Neuronal stem cell (in vitro differentiated cells): ENCODE measurements around the gene USP24.

Source experiments
- DNase-seq: peaks from one replicate; pipeline ENCODE4 v3.0.0-alpha.2; 2013; ENCODE audit warnings: low spot score
- H2AFZ ChIP-seq: one replicate; pipeline ENCODE4 v1.6.1; 2013; ENCODE audit warnings: mild to moderate bottlenecking, low read length, inconsistent platforms
- H2AK5ac ChIP-seq: 2 replicates; pipeline ENCODE4 v1.6.1; 2013; ENCODE audit warnings: low read depth, mild to moderate bottlenecking, inconsistent platforms, low read length, moderate library complexity, mixed read lengths
- H2BK120ac ChIP-seq: 2 replicates; pipeline ENCODE4 v1.6.1; 2013; ENCODE audit warnings: low read depth, mild to moderate bottlenecking, inconsistent platforms, low read length, moderate library complexity, mixed read lengths
- H2BK12ac ChIP-seq: one replicate; pipeline ENCODE4 v1.6.1; 2013; ENCODE audit warnings: low read length, inconsistent platforms
- H2BK15ac ChIP-seq: 2 replicates; pipeline ENCODE4 v1.6.1; 2013; ENCODE audit warnings: mild to moderate bottlenecking, low read length, inconsistent platforms, mixed read lengths
- H2BK5ac ChIP-seq: one replicate; pipeline ENCODE4 v1.6.1; 2013; ENCODE audit warnings: inconsistent platforms, mild to moderate bottlenecking, low read length, moderate library complexity
- H3K14ac ChIP-seq: one replicate; pipeline ENCODE4 v1.6.1; 2013; ENCODE audit warnings: low read length, inconsistent platforms
- H3K18ac ChIP-seq: 2 replicates; pipeline ENCODE4 v1.6.1; 2013; ENCODE audit warnings: low read length, inconsistent platforms
- H3K23ac ChIP-seq: 2 replicates; pipeline ENCODE4 v1.6.1; 2013; ENCODE audit warnings: low read depth, mild to moderate bottlenecking, mixed read lengths, low read length, inconsistent platforms; ENCODE audit not compliant: poor library complexity
- H3K27ac ChIP-seq: replicated peaks from 3 replicates; pipeline ENCODE4 v1.5.1; 2013; ENCODE audit warnings: low read length, inconsistent platforms
- H3K27me3 ChIP-seq, 3 experiments: 2 replicates each; pipeline ENCODE4 v1.6.1; 2013; ENCODE audit warnings: low read length in 3 of 3, mild to moderate bottlenecking in 2 of 3, inconsistent platforms in 1 of 3, low read depth in 1 of 3, mixed read lengths in 1 of 3, moderate library complexity in 1 of 3; ENCODE audit not compliant: control insufficient read depth in 3 of 3, insufficient read depth in 3 of 3
- H3K36me3 ChIP-seq, 2 donors: replicated peaks in 1 of 2; 2 replicates each; pipeline ENCODE4 v1.6.1; 2013; ENCODE audit warnings: low read length in 2 of 2; ENCODE audit not compliant: control insufficient read depth in 2 of 2, insufficient read depth in 2 of 2
- H3K4ac ChIP-seq: 2 replicates; pipeline ENCODE4 v1.6.1; 2013; ENCODE audit warnings: inconsistent platforms, mild to moderate bottlenecking, low read length, moderate library complexity
- H3K4me1 ChIP-seq, 2 donors: 1 replicate in 1 of 2; 2 replicates in 1 of 2; pipeline ENCODE4 v1.6.1; 2013; ENCODE audit warnings: low read length in 2 of 2, low read depth in 1 of 2; ENCODE audit not compliant: control insufficient read depth in 2 of 2, insufficient read depth in 1 of 2
- H3K4me2 ChIP-seq: one replicate; pipeline ENCODE4 v1.6.1; 2013; ENCODE audit warnings: mild to moderate bottlenecking, low read length, inconsistent platforms; ENCODE audit not compliant: insufficient read depth, poor library complexity, severe bottlenecking
- H3K4me3 ChIP-seq, 2 donors: 2 replicates each; pipeline ENCODE4 v1.5.1; 2013; ENCODE audit warnings: low read length in 2 of 2, mild to moderate bottlenecking in 2 of 2, inconsistent platforms in 1 of 2, moderate library complexity in 1 of 2
- H3K79me1 ChIP-seq: one replicate; pipeline ENCODE4 v1.6.1; 2013; ENCODE audit warnings: low read depth, mild to moderate bottlenecking, inconsistent platforms, low read length, moderate library complexity
- H3K9ac ChIP-seq: one replicate; pipeline ENCODE4 v1.6.1; 2013; ENCODE audit warnings: mild to moderate bottlenecking, low read depth, low read length, inconsistent platforms; ENCODE audit not compliant: poor library complexity
- H3K9me3 ChIP-seq, 2 donors: replicated peaks in 1 of 2; 2 replicates each; pipeline versions ENCODE3 to v1.6.1; 2013; ENCODE audit warnings: low read length in 2 of 2, mild to moderate bottlenecking in 2 of 2, inconsistent platforms in 1 of 2, low read depth in 1 of 2, mixed read lengths in 1 of 2, moderate library complexity in 1 of 2; ENCODE audit not compliant: control insufficient read depth in 2 of 2, insufficient read depth in 1 of 2
- H4K8ac ChIP-seq: one replicate; pipeline ENCODE4 v1.6.1; 2013; ENCODE audit warnings: low read depth, mild to moderate bottlenecking, inconsistent platforms, low read length, moderate library complexity
- H4K91ac ChIP-seq: one replicate; pipeline ENCODE4 v1.6.1; 2013; ENCODE audit warnings: low read length, low read depth, mild to moderate bottlenecking, inconsistent platforms; ENCODE audit not compliant: poor library complexity
- WGBS, 2 donors: extraction: QIAGEN DNeasy Blood & Tissue Kit; methylation state at CpG; one replicate each; pipeline ENCODE4 v1.1.7; 2013; ENCODE audit warnings: missing lambda C conversion rate in 2 of 2, mixed read lengths in 1 of 2; ENCODE audit not compliant: insufficient read length in 2 of 2, insufficient replicate concordance in 1 of 2; ENCODE audit errors: extremely low coverage in 2 of 2; 5-methylcytosine and 5-hydroxymethylcytosine counted together

USP24 gene

GRCh38 chr1:55060133-55060999, 154.8 kb downstream of the USP24 start:
- H2AFZ ChIP-seq = no peak overlapping the region
- no peaks in the 10 kb centered on the region for H3K4me1 ChIP-seq
- no peak for DNase-seq
- WGBS, 2 donors = no CpG with 5 or more reads among the region's 14 CpGs
- no peak overlapping the region for H3K4me2 ChIP-seq
- H3K27ac ChIP-seq = no peak overlapping the region
- no peak overlapping the region for H3K9ac ChIP-seq
- H3K4ac ChIP-seq = no peak overlapping the region
- H3K14ac ChIP-seq = no peak overlapping the region
- H3K18ac ChIP-seq = no peak overlapping the region
- H3K23ac ChIP-seq = no peak overlapping the region
- H2BK5ac ChIP-seq = no peak overlapping the region
- no peak overlapping the region for H2AK5ac ChIP-seq
- no peaks in the 10 kb centered on the region for H3K9me3 ChIP-seq
- H3K36me3 ChIP-seq = peaks cover 0 to 7% of the 10 kb centered on the region in 2 donors
- H3K4me3 ChIP-seq = no peak overlapping the region
- no peak overlapping the region for H4K8ac ChIP-seq
- H3K79me1 ChIP-seq = peaks cover 3% of the 10 kb centered on the region
- H3K27me3 ChIP-seq = no peaks in the 10 kb centered on the region
- no peak overlapping the region for H2BK120ac ChIP-seq
- H4K91ac ChIP-seq = no peak overlapping the region
- no peak overlapping the region for H2BK12ac ChIP-seq
- H2BK15ac ChIP-seq = no peak overlapping the region

GRCh38 chr1:55059302-55060132, 155.6 kb downstream of the USP24 start:
- H3K23ac ChIP-seq = no peak overlapping the region
- H3K9me3 ChIP-seq = no peaks in the 10 kb centered on the region
- no peak overlapping the region for H2BK120ac ChIP-seq
- H3K4me1 ChIP-seq = no peaks in the 10 kb centered on the region
- H4K91ac ChIP-seq = no peak overlapping the region
- no peak overlapping the region for H3K18ac ChIP-seq
- H3K9ac ChIP-seq = no peak overlapping the region
- no peak for DNase-seq
- no peak overlapping the region for H3K27ac ChIP-seq
- no peak overlapping the region for H2AK5ac ChIP-seq
- H2BK12ac ChIP-seq = no peak overlapping the region
- no peak overlapping the region for H2BK5ac ChIP-seq
- H4K8ac ChIP-seq = no peak overlapping the region
- peaks cover 0 to 7% of the 10 kb centered on the region in 2 donors for H3K36me3 ChIP-seq
- H3K4me3 ChIP-seq = peak overlapping the region in 1 of 2 donors; percentile 33
- H2AFZ ChIP-seq = no peak overlapping the region
- no CpG with 5 or more reads among the region's 14 CpGs for whole genome bisulfite sequencing, 2 donors
- no peak overlapping the region for H3K4me2 ChIP-seq
- H3K27me3 ChIP-seq = no peaks in the 10 kb centered on the region
- H3K14ac ChIP-seq = no peak overlapping the region
- H2BK15ac ChIP-seq = no peak overlapping the region
- peaks cover 3% of the 10 kb centered on the region for H3K79me1 ChIP-seq
- no peak overlapping the region for H3K4ac ChIP-seq

- H3K36me3 ChIP-seq = peaks cover 0 to 7% of the 10 kb centered on the region in 2 donors
- peak overlapping the region; percentile 57 for H3K18ac ChIP-seq
- peak overlapping the region; percentile 46 for H3K23ac ChIP-seq
- H2AK5ac ChIP-seq = no peak overlapping the region
- DNase-seq = no peak
- no peak overlapping the region for H4K8ac ChIP-seq
- H2AFZ ChIP-seq = no peak overlapping the region
- H3K9me3 ChIP-seq = no peaks in the 10 kb centered on the region
- no peaks in the 10 kb centered on the region for H3K27me3 ChIP-seq
- no peaks in the 10 kb centered on the region for H3K4me1 ChIP-seq
- H3K4me2 ChIP-seq = no peak overlapping the region
- H2BK120ac ChIP-seq = no peak overlapping the region
- no peak overlapping the region for H3K9ac ChIP-seq
- no peak overlapping the region for H2BK15ac ChIP-seq
- WGBS, 2 donors = no CpG with 5 or more reads among the region's 6 CpGs
- no peak overlapping the region for H3K4me3 ChIP-seq
- no peak overlapping the region for H4K91ac ChIP-seq
- H2BK12ac ChIP-seq = no peak overlapping the region
- H3K4ac ChIP-seq = no peak overlapping the region
- H2BK5ac ChIP-seq = no peak overlapping the region
- H3K79me1 ChIP-seq = no peaks in the 10 kb centered on the region
- no peak overlapping the region for H3K27ac ChIP-seq
- no peak overlapping the region for H3K14ac ChIP-seq
Observed at GRCh38 chr1:55057956-55058298, 157.2 kb downstream of the USP24 start.
